AG09309 (cell line): ENCODE measurements around the gene PPP1R37.

Experiments used
- DNase-seq: peaks from one replicate; pipeline ENCODE4 v3.0.0-alpha.2; 2010; ENCODE audit warnings: low read depth
- H3K4me3 ChIP-seq: 2 replicates; pipeline ENCODE4 v1.5.1; 2011; ENCODE audit warnings: mild to moderate bottlenecking, low read depth, low read length, moderate library complexity; ENCODE audit not compliant: control insufficient read depth
- TF ChIP-seq, protein P1 (sequence below): IDR thresholded peaks from 2 replicates; pipeline ENCODE4 v1.5.1; 2011; ENCODE audit warnings: mild to moderate bottlenecking, low read depth, low read length, inconsistent platforms; ENCODE audit not compliant: insufficient read depth, control insufficient read depth; ENCODE audit errors: missing control alignments

PPP1R37 gene

DNA sequence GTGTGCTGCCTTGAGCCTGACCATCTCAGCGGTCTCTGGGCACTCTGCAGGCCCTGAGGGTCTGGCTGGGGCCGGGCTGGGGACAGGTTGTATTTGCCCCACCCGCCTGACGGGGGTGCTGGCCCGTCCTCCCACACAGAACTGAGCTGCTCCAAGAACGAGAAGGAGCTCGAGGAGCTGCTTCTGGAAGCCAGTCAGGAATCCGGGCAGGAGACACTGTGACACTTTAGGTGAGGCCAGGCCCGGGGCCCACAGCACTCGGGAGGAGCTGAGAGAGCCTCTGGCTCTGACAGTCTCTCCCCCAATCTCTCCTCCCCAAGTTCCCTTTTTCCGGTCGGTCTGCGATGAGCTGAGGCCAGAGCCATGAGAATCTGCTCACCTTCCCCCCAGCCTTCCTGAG lies 53.3 kb downstream of the PPP1R37 start:
- no peak overlapping the region for H3K4me3 ChIP-seq
- TF ChIP-seq, protein P1, sequence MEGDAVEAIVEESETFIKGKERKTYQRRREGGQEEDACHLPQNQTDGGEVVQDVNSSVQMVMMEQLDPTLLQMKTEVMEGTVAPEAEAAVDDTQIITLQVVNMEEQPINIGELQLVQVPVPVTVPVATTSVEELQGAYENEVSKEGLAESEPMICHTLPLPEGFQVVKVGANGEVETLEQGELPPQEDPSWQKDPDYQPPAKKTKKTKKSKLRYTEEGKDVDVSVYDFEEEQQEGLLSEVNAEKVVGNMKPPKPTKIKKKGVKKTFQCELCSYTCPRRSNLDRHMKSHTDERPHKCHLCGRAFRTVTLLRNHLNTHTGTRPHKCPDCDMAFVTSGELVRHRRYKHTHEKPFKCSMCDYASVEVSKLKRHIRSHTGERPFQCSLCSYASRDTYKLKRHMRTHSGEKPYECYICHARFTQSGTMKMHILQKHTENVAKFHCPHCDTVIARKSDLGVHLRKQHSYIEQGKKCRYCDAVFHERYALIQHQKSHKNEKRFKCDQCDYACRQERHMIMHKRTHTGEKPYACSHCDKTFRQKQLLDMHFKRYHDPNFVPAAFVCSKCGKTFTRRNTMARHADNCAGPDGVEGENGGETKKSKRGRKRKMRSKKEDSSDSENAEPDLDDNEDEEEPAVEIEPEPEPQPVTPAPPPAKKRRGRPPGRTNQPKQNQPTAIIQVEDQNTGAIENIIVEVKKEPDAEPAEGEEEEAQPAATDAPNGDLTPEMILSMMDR = no peak
- no peak for DNase-seq

DNA sequence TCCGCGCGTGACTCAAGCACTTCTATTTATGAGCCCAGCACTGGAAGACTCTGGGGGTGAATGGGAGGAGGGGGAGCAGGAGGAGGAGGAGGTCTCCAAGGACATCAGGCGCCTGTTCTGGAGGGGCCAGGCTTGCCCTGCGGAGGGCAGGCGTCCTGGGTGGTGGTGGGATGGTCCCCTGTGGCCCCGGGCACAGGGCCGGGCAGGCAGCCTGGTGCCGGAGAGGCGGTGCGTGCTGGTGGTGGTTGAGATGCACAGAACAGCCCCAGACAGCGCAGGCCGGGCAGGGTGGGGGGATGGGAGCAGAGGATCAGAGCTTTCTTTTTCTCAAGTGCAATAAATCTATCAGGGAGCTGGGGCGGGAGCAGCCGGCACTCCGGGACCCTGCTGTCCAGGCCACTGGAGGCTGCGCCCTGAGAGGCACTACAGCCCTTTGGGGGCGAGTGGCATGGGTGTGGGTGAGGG lies 53.8 kb downstream of the PPP1R37 start:
- TF ChIP-seq, protein P1 = no peak
- no peak overlapping the region for H3K4me3 ChIP-seq
- DNase-seq = no peak

DNA sequence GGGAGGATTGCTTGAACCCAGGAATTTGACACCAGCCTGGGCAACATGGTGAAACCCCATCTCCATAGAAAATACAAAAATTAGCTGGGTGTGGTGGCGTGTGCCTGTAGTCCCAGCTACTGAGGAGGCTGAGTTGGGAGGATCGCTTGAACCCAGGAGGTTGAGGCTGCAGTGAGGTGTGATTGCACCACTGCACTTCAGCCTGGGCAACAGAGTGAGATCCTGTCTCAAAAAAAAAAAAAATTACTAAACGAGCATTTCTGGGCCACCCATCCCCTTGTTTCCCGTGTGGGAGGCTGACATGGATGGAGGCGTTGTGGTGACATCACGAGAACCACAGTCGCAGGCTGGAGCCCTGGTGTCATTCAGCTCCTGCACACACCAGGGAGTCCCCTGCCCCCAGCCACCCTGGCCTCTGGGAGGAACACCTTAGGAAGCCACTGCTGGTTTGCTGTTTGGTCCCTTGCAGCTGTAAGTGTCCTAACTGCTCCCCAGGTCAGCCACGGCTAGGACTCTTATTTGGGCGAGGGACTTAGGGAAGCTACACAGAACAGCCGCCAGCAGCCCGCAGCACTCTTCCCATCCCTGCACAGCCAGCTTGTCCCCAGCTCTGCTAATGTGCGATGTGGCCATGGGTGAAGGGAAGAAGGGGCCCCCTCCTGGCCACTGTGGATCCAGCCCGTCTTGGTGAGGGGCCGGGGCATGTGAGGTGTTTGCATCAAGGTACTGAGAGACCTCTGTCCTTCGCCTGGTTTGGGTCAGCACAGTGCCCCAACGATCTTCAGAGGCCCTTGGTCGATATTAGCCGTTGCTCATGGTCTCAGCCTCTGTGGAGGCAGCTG lies 55.1 kb downstream of the PPP1R37 start:
- no peak for DNase-seq

DNA sequence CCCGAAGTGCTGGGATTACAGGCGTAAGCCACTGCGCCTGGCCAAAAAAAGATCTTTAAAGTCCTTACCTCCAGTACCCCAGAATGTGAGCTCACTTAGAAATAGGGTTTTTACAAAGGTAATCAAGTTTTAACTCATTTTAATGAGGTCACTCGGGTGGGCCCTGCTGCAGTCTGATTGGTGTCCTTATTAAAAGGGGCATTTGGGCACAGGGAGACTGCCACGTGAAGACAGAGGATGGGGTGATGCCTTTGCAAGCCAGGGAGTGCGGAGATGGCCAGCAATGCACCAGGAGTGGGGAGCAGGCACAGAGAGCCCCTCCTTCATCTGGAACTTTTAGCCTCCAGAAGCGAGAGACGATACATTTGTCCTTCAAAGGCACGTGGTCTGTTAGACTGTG lies 56.1 kb downstream of the PPP1R37 start:
- TF ChIP-seq, protein P1 = no peak
- DNase-seq = no peak
- no peak overlapping the region for H3K4me3 ChIP-seq

More for the DNA sequence above, 55.1 kb downstream of the PPP1R37 start:
- H3K4me3 ChIP-seq = no peak overlapping the region
- TF ChIP-seq, protein P1 = no peak

DNA sequence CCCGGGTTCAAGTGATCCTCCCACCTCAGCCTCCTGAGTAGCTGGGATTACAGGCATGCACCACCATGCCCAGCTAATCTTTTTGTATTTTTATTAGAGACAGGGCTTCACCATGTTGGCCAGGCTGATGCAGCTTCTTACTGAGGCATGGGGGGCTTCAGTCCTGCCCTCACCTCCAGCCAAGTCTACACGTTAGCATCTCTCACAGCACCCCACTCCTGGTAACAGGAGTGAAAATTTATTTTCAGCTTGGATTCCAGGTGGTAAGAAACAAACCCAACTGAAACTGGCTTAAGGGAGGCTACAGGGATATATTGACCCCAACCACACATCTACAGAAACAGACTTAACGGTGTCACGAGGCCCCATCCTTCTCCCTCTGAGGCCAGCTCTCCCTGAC lies 57.2 kb downstream of the PPP1R37 start:
- no peak overlapping the region for H3K4me3 ChIP-seq
- no peak for DNase-seq
- TF ChIP-seq, protein P1 = no peak

DNA sequence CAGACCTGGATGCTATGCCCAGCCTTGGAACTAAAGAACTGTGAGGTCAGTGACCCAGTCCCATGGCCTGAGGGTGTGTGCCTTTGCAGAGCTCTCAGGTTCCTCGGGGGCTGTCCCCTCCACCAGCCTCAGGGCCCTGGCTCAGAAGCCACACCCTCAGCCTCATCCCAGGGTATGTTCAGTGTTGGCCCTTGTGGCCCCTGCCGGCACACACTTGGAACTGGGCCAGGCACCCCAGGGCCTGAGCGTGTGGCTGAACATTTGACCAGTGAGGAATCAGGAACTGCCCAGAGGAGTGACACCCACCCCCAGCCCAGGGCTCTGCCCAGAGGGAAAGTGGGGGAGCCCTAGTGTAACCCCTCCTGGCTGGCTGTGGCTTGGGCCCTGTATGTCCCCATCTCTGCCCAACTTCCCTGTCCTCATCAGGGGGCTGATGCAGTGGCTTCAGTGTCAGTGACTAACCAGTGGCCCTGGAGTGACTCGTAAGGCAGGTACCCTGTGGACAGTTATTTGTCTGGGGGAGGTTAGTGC lies 57.8 kb downstream of the PPP1R37 start:
- DNase-seq = no peak
- no peak overlapping the region for H3K4me3 ChIP-seq
- TF ChIP-seq, protein P1 = no peak

DNA sequence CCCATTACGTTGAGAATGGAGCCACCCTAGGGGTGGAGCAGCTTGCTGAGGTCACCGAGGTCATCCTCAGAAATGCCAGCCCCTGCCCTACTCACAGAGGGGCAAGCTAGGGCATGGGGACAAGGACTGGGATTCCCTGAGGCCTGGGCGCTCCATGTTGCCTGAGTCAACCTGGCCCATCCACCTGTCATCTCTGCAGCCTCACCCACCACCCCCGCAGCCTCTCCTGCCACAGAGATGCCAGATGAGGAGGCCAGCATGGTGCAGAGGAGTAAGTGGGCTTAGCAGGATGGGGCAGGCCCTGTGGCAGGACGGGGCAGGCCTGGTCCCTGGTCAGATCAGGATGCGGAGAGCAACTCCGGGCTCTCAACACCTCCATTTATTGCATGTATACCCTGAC lies 58.3 kb downstream of the PPP1R37 start:
- no peak overlapping the region for H3K4me3 ChIP-seq
- DNase-seq = no peak
- TF ChIP-seq, protein P1 = no peak
